ENCODE measurements around the gene ACER2.

DNA sequence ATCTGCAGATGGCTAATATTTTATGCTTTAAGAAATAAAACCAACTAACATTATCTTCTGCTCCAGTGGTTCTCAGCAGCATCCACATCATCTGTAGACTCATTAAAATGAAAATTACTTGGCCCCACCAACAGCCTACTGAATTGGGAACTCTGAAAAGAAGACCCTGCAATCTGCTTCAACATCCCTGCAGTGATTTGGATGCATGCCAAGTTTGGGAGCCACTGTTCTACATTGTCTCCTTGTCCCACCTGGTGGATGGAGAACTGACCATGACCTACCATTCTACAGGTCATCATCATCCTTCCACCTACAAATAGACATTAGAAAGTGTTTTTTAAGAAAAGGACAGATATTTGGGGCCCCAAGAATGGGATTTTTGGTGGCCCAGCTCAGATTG lies 71.1 kb downstream of the ACER2 start:
- TF ChIP-seq EZH2 (IDR thresholded peaks at IDR 0.05; ENCODE audit: low read length, missing control alignments) (no peak), CTCF (conservative IDR thresholded peaks at IDR 0.05 in 1 of 2, IDR thresholded peaks at IDR 0.05 in 1 of 2; ENCODE audit: low read depth in 1 of 2, low read length in 2 of 2) (no peak)

Data from fibroblast of lung (primary cell).